Sigmoid colon (tissue), 4 donors: ENCODE data around the gene SLC39A6.

Experiments used
- EP300 ChIP-seq, 4 donors: sonication (generic); formaldehyde crosslinking; IDR thresholded peaks; one replicate each; pipeline ENCODE4 v1.6.1; 2017; ENCODE audit warnings: antibody characterized with exemption in 4 of 4
- POLR2A ChIP-seq, 2 donors: fragments of 450-650 bp; IDR thresholded peaks; one replicate each; pipeline ENCODE4 v1.6.1; 2016; ENCODE audit warnings: antibody characterized with exemption in 2 of 2, mild to moderate bottlenecking in 2 of 2, moderate library complexity in 2 of 2
- POLR2AphosphoS5 ChIP-seq, 4 donors: sonication (generic); formaldehyde crosslinking; IDR thresholded peaks; one replicate each; pipeline ENCODE4 v1.6.1; 2017; ENCODE audit warnings: antibody characterized with exemption in 4 of 4
- TF ChIP-seq, protein P1 (sequence below), 4 experiments: fragments of 450-650 bp in 3 of 4; fragments of 200-600 bp in 1 of 4; IDR thresholded peaks; one replicate each; pipeline ENCODE4 v1.5.1; 2016 to 2019; ENCODE audit warnings: antibody characterized with exemption in 4 of 4, mild to moderate bottlenecking in 3 of 4, moderate library complexity in 2 of 4

DNA sequence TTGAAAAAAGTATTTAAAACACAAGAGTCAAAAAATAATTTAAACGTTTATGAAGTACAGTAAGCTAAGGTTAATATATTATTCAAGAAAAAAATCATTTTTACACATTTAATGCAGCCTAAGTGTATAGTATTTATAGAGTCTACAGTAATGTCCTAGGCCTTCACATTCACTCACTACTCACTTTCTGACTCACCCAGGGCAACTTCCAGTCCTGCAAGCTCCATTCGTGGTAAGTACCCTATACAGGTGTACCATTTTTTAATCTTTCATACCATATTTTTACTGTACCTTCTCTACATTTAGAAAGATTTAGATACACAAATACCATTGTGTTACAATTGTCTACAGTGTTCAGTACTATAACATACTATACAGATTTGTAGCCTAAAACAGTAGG, 40.9 kb downstream of the SLC39A6 start:
- TF ChIP-seq EP300 (IDR thresholded peaks at IDR 0.05), result no peak
- TF ChIP-seq, protein P1, sequence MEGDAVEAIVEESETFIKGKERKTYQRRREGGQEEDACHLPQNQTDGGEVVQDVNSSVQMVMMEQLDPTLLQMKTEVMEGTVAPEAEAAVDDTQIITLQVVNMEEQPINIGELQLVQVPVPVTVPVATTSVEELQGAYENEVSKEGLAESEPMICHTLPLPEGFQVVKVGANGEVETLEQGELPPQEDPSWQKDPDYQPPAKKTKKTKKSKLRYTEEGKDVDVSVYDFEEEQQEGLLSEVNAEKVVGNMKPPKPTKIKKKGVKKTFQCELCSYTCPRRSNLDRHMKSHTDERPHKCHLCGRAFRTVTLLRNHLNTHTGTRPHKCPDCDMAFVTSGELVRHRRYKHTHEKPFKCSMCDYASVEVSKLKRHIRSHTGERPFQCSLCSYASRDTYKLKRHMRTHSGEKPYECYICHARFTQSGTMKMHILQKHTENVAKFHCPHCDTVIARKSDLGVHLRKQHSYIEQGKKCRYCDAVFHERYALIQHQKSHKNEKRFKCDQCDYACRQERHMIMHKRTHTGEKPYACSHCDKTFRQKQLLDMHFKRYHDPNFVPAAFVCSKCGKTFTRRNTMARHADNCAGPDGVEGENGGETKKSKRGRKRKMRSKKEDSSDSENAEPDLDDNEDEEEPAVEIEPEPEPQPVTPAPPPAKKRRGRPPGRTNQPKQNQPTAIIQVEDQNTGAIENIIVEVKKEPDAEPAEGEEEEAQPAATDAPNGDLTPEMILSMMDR (IDR thresholded peaks at IDR 0.05), result no peak
- no peak for TF ChIP-seq POLR2AphosphoS5 (IDR thresholded peaks at IDR 0.05)
- TF ChIP-seq POLR2A (IDR thresholded peaks at IDR 0.05), result no peak
